Measurements from ENCODE around the gene TEKT5.

Gene TEKT5

DNA sequence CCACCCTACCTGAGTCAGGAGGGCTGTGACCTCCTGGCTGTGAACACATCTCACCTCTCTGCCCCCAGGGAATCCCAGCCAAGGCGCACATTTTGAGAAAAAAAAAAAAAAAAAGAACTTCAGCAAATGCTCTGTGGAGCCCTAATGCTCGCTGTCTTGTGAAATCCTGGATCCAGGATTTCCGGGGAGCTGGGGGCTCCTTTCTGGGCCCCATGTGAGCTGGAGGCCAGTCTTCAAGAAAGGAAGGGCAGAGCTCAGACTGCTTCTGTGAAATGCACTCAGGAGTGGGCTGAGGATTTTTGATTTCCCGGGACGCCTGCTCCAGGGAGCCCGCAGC, 78.3 kb downstream of the TEKT5 start:
- intact Hi-C loops (cut with DNase I) = no loop called here
- no peak for DNase-seq

DNA sequence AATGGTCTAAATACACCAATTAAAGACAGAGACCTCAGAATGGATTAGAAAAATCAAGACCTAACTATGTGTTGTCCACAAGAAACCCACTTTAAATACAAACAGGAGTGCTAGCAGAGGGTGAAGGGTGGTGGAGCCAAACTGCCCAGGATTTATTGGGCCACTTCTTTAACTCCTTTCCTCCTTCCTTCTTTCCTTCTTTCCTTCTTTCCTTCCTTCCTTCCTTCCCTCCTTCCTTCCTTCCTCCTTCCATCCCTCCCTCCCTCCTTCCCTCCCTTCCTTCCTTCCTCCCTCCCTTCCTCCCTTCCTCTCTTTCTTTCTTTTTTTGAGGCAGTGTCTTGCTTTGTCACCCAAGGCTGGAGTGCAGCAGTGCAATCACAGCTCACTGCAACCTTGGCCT, 80.0 kb downstream of the TEKT5 start:
- no peak for DNase-seq
- intact Hi-C loops (cut with DNase I) = no loop called here

DNA sequence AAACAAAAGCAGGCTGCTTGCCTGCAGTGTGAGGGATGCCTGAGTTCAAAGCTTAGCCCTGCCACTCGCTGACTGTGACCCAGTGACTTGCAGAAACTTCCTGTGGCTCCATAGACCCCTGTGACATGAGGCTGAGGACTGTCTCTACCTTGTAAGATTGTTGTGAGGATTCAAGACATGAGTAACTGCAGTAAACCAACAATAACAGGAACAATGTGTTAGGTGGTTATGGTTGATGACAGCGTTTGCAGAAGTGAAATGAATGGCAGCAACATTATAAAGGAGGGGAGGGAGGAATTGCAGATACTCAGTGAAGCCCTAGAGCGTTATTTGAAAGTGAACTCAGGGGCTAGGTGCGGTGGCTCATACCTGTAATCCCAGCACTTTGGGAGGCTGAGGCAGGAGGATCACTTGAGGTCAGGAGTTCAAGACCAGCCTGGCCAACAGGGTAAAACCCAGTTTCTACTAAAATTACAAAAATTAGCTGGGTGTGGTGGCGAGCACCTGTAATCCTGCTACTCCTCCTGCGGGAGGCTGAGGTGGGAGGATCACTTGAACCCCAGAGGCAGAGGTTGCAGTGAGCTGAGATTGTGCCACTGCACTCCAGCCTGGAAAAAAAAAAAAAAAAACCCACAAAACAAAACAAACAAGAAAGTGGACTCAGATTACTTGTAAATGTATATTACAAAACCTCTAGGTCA, 80.8 kb downstream of the TEKT5 start:
- DNase-seq = no peak
- intact Hi-C loops (cut with DNase I) = no loop called here

GRCh38 chr16:10612649-10613179, 82.0 kb downstream of the TEKT5 start:
- no peak for DNase-seq
- intact Hi-C loops (cut with DNase I) = no loop called here

DNA sequence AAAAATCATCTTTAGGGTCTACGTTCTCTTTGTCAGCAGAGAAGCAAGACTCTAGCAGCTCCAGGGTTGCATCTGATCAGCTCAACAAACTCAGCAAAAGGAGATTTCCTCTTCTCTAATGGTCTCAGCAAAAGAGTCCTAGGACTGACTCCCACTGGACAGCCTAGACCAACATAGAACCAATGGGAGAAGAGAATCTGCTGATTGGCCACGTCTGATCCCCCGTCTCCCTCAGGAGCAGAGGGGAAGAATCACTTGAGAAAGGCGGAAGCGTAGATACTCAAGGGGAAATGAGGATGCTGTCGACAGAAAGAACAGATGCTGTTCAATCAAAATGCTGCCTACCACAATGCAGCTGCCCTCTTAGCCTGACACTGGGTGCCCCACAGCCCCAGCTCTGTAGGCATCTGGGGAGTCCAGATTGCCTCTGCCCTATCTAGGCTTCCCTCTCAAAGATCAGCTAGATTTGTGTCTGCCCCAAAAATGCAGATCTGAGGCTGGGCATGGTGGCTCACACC, 82.8 kb downstream of the TEKT5 start:
- intact Hi-C loops (cut with DNase I) = no loop called here

GRCh38 chr16:10610499-10611184, 84.1 kb downstream of the TEKT5 start:
- no peak for DNase-seq
- intact Hi-C loops (cut with DNase I) = no loop called here

More for the DNA sequence above, 82.8 kb downstream of the TEKT5 start:
- no peak for DNase-seq

DNA sequence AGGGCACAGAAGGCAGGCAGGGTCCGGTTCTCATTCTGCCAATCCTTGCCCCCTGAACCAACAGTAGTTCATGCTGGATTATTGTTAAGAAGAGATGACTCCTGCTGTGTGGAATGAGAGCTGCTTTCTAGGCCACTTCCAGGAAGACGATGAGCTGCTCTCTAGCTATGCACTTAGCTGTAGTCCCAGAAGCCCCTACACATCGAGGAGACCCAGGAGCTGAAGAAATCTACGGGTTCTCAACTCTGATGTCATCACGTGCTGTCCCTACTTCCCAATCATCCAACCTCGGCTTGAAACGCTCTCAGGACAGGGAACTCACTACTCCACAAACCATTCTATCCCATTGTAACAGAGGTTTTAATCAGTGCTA, 85.3 kb downstream of the TEKT5 start:
- intact Hi-C loops (cut with DNase I) = no loop called here

DNA sequence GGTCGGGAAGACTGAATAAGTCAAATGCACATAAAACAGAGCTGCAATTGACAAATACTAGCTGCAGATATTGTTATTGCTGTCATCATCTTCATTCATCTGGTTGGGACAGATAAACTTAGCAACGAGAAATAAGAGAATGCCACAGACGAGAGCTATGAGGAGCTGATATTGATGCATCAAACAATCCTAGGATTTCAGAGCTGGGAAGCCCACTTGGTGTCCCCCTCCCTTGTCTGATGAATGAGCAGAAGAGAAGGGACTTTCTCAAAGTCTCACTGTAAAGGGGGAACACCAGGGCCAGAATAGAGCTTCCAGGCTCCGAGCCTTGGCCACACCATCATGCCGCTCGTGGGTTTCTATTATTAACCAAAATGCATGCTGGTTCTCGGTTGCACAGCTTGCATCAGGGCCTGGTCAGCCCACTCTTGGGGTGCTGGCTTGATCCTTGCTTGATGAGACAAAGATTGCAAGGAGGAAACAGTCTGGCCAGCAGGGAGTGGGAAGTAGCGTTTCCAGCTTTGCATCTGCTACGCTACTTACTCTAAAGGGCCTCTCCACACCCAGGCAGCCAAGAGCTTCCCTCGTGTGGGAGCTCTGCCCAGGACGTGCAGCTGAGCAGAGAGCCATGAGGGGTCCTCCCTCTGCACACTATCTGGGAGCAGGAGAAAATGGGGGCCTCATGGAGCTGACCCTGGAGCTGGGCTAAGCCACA, 85.9 kb downstream of the TEKT5 start:
- intact Hi-C loops (cut with DNase I) = no loop called here
- peak in 8 of 10 donors; percentile 15 to 93 (median 43) for DNase-seq

More for the DNA sequence above, 85.3 kb downstream of the TEKT5 start:
- no peak for DNase-seq

- DNase-seq = no peak
- intact Hi-C loops (cut with DNase I) = no loop called here
These were observed 87.6 kb downstream of the TEKT5 start for GRCh38 chr16:10607157-10607556.

- intact Hi-C loops (cut with DNase I) = no loop called here
- DNase-seq = no peak
These were observed 88.1 kb downstream of the TEKT5 start for GRCh38 chr16:10606607-10607006.

- intact Hi-C loops (cut with DNase I) = no loop called here
- no peak for DNase-seq
These were observed 89.1 kb downstream of the TEKT5 start for GRCh38 chr16:10605636-10606035.

- intact Hi-C loops (cut with DNase I) = no loop called here
- peak in 1 of 10 donors; percentile 49 for DNase-seq
These were observed 93.0 kb downstream of the TEKT5 start for GRCh38 chr16:10601444-10602408.

DNA sequence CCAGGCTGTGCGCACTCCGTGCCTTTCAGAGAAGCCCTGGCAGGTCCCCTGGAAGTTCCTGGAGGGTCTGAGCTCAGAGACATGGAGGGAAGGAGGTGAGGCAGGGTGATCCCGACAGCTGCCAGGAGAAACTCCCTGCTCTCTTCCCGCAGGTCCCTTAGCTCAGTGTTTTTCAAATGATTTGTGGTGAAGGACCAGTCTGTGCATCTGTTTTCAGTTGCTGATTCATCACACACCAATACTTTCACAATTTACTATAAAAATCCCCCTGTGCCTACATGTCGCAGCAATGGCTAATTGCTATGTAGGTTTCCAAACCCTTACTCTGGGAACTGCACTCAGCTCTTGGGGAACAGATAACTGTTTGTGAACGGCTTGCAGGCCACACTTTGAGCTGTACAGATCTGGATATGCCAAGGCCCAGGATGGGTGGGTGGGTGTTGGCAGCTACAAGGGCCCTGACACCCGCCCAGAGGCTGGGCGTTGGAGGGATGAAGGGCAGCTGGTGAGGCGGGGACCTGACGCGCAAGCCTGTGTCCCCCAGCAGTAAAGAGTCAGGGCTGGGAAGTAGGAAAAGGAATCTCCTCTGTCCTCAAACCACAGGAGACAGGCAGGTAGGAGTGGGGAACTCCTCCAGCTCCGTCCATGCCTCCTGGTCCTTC, 93.8 kb downstream of the TEKT5 start:
- intact Hi-C loops (cut with DNase I) = no loop called here

GRCh38 chr16:10599626-10600025, 95.1 kb downstream of the TEKT5 start:
- intact Hi-C loops (cut with DNase I) = no loop called here
- DNase-seq = peak in 1 of 10 donors; percentile 7

More for the DNA sequence above, 93.8 kb downstream of the TEKT5 start:
- DNase-seq = peak in 1 of 10 donors; percentile 68

DNA sequence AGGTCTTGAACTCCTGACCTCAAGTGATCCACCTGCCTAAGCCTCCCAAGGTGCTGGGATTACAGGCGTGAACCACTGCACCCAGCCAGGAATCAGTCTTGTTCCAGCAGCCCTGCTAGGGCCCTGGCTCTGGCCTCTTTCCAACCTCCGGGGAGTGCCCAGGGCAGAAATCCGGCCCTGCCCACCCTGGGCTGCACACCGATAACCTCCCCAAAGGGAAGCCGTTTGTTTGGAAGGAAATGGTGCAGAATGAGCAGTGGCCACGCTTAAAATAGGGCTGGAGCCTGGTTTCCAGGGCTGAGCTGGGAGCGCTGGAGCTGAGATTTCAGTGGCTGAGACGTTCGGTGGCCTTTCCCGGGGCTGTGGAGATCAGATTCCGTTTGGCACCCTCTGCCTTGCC, 96.6 kb downstream of the TEKT5 start:
- intact Hi-C loops (cut with DNase I) = no loop called here
- peak in 1 of 10 donors; percentile 72 for DNase-seq

GRCh38 chr16:10597187-10597601, 97.5 kb downstream of the TEKT5 start:
- intact Hi-C loops (cut with DNase I) = no loop called here
- DNase-seq = peak in 1 of 10 donors; percentile 28

GRCh38 chr16:10594312-10594950, 100.3 kb downstream of the TEKT5 start:
- peak in 1 of 10 donors; percentile 73 for DNase-seq
- intact Hi-C loops (cut with DNase I) = no loop called here

- intact Hi-C loops (cut with DNase I) = no loop called here
- DNase-seq = no peak
These were observed 102.1 kb downstream of the TEKT5 start for GRCh38 chr16:10592611-10593010.

- intact Hi-C loops (cut with DNase I) = no loop called here
These were observed 104.4 kb downstream of the TEKT5 start for GRCh38 chr16:10590342-10590741.

More at GRCh38 chr16:10590342-10590741, 104.4 kb downstream of the TEKT5 start:
- peak in 1 of 10 donors; percentile 2 for DNase-seq

Data from posterior cingulate gyrus (tissue), 11 donors.